GM12874 (cell line): ENCODE data around the gene SCMH1.

ENCODE experiments used
- TF ChIP-seq, protein P1 (sequence below): IDR thresholded peaks from 2 replicates; pipeline ENCODE4 v1.5.1; 2011; ENCODE audit warnings: low read depth, mild to moderate bottlenecking, control low read depth, low read length, moderate library complexity; ENCODE audit not compliant: insufficient read depth

SCMH1 gene

DNA sequence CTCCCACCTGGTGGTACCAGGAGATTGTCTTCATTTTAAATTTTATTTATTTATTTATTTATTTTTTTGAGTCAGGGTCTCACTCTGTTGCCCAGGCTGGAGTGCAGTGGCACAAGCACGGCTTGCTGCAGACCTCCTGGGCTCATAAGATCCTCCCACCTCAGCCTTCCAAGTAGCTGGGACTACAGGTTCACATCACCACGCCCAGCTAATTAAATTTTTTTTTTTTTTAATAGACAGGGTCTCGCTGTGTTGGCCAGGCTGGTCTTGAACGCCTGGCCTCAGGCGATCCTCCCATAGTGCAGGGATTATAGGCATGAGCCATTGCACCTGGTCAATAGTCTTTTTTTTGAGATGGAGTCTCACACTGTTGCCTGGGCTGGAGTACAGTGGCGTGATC is 229.1 kb downstream of the SCMH1 start:
- TF ChIP-seq, protein P1, sequence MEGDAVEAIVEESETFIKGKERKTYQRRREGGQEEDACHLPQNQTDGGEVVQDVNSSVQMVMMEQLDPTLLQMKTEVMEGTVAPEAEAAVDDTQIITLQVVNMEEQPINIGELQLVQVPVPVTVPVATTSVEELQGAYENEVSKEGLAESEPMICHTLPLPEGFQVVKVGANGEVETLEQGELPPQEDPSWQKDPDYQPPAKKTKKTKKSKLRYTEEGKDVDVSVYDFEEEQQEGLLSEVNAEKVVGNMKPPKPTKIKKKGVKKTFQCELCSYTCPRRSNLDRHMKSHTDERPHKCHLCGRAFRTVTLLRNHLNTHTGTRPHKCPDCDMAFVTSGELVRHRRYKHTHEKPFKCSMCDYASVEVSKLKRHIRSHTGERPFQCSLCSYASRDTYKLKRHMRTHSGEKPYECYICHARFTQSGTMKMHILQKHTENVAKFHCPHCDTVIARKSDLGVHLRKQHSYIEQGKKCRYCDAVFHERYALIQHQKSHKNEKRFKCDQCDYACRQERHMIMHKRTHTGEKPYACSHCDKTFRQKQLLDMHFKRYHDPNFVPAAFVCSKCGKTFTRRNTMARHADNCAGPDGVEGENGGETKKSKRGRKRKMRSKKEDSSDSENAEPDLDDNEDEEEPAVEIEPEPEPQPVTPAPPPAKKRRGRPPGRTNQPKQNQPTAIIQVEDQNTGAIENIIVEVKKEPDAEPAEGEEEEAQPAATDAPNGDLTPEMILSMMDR: no peak

DNA sequence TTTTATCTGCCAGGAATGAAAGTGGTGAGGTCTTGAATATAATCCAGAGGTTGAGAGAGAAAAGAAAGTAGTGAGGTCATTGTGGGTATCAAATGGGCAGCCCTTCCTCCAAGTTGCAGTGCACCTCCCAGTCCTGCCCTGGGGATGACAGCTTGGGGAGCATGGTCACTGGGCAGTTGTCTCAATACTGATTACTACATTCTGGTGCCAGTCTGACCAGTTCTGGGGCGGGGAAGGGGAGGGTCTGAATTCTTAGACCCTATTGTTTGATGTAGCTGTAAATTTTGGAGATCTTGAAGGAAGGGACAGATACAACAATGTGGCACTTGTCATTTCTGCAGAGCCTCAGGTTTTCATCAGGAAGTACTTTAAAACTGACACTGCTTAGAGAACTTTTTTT is 231.8 kb downstream of the SCMH1 start:
- TF ChIP-seq, protein P1: no peak

DNA sequence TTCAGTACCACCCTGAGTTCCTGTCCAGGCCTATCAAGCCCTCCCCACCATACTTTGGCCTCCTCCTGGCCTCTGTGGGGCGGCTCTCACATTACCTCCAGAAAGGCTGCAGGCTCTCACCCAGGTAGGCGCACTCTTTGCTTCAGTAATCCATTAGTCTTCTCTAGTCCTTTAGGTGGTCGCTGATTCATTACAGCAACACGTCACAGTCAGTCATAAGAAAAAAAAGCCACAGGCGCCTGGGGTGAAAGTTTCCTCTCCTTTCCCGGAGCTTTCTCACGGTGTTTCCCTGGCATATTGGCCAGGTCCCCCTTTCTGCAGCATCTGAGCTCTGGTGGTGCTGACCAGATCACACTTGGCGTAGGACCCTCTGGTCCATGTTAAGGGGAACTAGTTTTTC is 232.6 kb downstream of the SCMH1 start:
- TF ChIP-seq, protein P1: no peak

DNA sequence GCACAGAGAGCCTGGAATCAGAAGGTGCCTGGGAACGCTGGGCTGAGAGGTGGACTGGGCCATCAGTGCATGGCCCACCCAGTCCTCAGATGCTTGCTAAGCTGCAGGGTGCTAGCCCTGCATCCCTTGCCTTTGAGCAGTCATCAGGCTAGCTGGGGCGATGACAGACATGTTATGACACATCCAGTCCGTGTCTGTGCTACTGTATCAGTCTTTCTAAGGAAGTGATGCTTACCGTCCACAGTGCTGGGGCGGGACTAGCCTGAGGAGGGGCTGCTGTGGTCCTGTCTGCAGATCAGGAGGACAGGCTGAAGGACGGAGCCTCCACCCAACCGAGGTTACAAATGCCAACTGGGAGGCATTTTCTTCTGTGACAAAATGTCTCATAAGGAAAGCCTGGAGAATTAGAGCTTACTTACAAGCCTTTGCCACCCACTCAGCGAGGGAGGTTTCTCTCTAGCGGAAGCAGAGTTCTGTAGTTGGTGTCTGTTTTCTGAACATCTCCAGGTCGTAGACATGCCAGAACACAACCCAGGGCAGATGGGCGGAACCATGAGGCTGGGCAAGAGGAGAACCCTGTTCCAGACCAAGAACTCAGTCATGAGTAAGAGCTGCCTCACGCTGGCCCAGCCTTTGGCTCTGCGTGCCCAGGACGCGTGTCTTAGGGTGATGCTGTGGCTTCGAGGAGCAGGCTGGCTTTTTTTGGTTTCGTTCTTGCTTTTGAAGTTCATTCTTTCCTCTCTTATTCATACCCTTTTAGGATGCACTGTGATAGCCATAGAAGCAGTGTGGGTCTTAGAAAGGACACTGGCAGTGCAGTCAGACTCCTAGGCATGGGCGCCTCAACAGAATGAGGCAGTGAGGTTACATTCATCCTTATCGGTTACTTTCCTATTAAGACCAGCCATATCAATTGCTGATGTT is 234.9 kb downstream of the SCMH1 start:
- TF ChIP-seq, protein P1: no peak

DNA sequence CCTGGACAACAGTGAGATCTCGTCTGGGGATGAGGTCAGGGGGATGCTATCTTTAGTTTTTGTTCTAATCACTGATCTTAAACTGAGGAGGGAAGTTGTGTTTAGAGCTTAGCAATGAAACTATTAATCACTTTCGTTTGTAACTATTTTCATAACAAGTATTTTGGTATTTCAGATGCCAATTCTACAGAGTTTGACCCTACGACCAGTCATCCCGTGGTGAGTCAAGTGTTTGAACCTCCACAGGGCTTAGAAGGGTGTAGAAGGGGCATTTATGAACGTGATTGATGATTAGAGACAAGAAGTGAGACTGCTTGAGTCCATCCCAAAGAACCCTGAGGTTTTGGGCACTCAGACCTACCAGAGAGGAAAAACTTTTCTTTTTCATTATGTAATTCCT is 236.2 kb downstream of the SCMH1 start:
- TF ChIP-seq, protein P1: no peak

DNA sequence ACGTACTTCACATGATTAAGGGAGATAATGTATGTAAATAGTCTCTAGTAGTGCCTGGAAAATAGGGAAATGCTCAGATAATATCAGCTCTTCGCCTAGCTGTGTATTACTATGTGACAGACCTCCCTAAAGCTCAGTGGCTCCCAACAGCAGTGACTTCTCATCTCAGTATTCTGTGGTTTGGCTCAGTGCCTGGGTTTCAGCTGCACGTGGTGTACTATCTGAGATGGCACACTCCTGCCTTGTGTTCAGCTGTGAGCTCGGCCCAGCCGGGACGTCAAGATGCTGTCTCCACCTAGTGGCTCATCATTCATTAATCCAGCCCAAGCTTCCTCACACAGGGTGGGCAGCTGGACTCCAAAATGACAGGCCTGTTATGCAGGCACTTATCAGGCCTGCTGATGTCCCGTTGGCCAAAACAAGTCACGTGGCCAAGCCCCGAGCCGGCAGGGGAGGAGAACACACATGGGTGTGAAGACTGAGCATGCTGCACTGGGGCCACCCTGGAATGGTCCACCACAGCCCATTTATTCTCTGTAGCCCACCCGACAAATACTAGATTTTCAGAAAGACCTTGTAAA is 238.4 kb downstream of the SCMH1 start:
- TF ChIP-seq, protein P1: peak; percentile 65

DNA sequence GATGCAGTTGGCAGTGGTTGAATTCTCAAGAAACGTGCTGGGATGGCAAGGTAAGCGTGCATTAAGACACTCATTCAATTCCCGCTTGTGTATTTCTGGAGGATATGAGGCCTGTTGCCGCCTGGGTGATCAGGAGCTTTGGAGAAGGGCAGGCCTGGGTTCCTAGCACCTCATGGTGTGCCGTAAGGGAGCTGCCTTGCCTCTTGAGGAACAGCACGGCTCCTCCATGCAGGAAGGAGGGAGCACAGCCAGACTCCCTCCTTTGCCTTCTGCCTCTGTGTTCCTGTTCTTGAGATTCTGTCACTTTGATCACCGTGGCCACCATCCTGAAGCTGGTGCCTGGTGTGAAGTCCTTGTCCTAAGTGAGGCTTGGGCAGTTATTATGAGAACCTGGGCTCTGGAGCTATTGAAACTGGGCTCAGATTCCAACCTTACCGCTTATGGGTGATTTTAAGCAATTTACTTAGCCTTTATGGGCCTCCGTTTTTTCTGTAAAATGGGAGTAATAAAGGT is 238.9 kb downstream of the SCMH1 start:
- TF ChIP-seq, protein P1: no peak
